ENCODE data around the gene IQGAP2. TPM values are rescaled to one million over a fixed set of nuclear protein-coding genes. Genes with fewer than 3 reads are reported as not detected.

The IQGAP2 gene
- total and polyA plus RNA-seq, 2 of the 8 experiments (the other 6 are each of a cell fraction or from before 2014, with no cell fraction given) = 19.7 to 66.0 TPM

DNA sequence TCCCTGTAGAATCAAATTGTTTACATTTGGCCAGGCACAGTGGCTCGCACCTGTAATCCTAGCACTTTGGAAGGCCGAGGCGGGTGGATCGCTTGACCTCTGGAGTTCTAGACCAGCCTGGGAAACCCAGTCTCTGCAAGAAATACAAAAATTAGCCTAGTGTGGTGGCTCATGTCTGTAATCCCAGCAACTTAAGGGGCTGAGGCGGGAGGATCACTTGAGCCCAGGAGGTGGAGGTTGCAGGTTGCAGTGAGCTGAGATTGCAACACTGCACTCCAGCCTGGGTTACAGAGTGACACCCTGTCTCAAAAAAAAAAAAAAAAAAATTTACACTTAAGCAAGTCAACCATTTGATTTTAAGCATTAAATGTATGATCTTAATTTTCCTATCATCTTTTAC, 17.5 kb upstream of the IQGAP2 start (continued):
- TF ChIP-seq, protein P1, sequence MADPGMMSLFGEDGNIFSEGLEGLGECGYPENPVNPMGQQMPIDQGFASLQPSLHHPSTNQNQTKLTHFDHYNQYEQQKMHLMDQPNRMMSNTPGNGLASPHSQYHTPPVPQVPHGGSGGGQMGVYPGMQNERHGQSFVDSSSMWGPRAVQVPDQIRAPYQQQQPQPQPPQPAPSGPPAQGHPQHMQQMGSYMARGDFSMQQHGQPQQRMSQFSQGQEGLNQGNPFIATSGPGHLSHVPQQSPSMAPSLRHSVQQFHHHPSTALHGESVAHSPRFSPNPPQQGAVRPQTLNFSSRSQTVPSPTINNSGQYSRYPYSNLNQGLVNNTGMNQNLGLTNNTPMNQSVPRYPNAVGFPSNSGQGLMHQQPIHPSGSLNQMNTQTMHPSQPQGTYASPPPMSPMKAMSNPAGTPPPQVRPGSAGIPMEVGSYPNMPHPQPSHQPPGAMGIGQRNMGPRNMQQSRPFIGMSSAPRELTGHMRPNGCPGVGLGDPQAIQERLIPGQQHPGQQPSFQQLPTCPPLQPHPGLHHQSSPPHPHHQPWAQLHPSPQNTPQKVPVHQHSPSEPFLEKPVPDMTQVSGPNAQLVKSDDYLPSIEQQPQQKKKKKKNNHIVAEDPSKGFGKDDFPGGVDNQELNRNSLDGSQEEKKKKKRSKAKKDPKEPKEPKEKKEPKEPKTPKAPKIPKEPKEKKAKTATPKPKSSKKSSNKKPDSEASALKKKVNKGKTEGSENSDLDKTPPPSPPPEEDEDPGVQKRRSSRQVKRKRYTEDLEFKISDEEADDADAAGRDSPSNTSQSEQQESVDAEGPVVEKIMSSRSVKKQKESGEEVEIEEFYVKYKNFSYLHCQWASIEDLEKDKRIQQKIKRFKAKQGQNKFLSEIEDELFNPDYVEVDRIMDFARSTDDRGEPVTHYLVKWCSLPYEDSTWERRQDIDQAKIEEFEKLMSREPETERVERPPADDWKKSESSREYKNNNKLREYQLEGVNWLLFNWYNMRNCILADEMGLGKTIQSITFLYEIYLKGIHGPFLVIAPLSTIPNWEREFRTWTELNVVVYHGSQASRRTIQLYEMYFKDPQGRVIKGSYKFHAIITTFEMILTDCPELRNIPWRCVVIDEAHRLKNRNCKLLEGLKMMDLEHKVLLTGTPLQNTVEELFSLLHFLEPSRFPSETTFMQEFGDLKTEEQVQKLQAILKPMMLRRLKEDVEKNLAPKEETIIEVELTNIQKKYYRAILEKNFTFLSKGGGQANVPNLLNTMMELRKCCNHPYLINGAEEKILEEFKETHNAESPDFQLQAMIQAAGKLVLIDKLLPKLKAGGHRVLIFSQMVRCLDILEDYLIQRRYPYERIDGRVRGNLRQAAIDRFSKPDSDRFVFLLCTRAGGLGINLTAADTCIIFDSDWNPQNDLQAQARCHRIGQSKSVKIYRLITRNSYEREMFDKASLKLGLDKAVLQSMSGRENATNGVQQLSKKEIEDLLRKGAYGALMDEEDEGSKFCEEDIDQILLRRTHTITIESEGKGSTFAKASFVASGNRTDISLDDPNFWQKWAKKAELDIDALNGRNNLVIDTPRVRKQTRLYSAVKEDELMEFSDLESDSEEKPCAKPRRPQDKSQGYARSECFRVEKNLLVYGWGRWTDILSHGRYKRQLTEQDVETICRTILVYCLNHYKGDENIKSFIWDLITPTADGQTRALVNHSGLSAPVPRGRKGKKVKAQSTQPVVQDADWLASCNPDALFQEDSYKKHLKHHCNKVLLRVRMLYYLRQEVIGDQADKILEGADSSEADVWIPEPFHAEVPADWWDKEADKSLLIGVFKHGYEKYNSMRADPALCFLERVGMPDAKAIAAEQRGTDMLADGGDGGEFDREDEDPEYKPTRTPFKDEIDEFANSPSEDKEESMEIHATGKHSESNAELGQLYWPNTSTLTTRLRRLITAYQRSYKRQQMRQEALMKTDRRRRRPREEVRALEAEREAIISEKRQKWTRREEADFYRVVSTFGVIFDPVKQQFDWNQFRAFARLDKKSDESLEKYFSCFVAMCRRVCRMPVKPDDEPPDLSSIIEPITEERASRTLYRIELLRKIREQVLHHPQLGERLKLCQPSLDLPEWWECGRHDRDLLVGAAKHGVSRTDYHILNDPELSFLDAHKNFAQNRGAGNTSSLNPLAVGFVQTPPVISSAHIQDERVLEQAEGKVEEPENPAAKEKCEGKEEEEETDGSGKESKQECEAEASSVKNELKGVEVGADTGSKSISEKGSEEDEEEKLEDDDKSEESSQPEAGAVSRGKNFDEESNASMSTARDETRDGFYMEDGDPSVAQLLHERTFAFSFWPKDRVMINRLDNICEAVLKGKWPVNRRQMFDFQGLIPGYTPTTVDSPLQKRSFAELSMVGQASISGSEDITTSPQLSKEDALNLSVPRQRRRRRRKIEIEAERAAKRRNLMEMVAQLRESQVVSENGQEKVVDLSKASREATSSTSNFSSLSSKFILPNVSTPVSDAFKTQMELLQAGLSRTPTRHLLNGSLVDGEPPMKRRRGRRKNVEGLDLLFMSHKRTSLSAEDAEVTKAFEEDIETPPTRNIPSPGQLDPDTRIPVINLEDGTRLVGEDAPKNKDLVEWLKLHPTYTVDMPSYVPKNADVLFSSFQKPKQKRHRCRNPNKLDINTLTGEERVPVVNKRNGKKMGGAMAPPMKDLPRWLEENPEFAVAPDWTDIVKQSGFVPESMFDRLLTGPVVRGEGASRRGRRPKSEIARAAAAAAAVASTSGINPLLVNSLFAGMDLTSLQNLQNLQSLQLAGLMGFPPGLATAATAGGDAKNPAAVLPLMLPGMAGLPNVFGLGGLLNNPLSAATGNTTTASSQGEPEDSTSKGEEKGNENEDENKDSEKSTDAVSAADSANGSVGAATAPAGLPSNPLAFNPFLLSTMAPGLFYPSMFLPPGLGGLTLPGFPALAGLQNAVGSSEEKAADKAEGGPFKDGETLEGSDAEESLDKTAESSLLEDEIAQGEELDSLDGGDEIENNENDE (IDR thresholded peaks at IDR 0.05; ENCODE audit: insufficient replicate concordance, low read length) = no peak

All from H1 (cell line).